Upper lobe of right lung (tissue), 1 donor: Measurements from ENCODE around the gene TPRX1. TPM values are rescaled to one million over a fixed set of nuclear protein-coding genes. Genes with fewer than 3 reads are reported as not detected.
"Not testable (repeated sequence)": the region's sequence is repeated elsewhere in the genome, so short reads cannot be mapped to it uniquely, and the experiment has no call there.

Experiments used
- ATAC-seq: fragments of 200-7000 bp; cut with Tn5 transposase; one replicate; pipeline ENCODE4 v1.9.1; 2020; ENCODE audit warnings: mild to moderate bottlenecking, moderate library complexity
- DNase-seq: peaks from one replicate; pipeline ENCODE4 v3.0.0-alpha.2; 2020
- H3K27ac ChIP-seq: fragments of 200-600 bp; one replicate; pipeline ENCODE4 v1.8.0; 2022
- H3K27me3 ChIP-seq: fragments of 200-600 bp; one replicate; pipeline ENCODE4 v1.8.0; 2022; ENCODE audit warnings: mild to moderate bottlenecking
- H3K36me3 ChIP-seq: fragments of 200-600 bp; one replicate; pipeline ENCODE4 v1.8.0; 2022
- H3K4me1 ChIP-seq: fragments of 200-600 bp; one replicate; pipeline ENCODE4 v1.8.0; 2022
- H3K4me3 ChIP-seq: fragments of 200-600 bp; one replicate; pipeline ENCODE4 v1.8.0; 2022; ENCODE audit warnings: mild to moderate bottlenecking
- H3K9me3 ChIP-seq: fragments of 200-600 bp; one replicate; pipeline ENCODE4 v1.8.0; 2022
- intact Hi-C: fragments of 100-400 bp; cut with DNase I; formaldehyde crosslinking; loops from one replicate; pipeline ENCODE4 v1.11.0; 2022
- long read RNA-seq: library from polyadenylated mRNA; unstranded; transcript quantifications from one replicate; pipeline ENCODE4 v2.0.0, GENCODE V29; 2021
- total RNA-seq: library from RNA; stranded (reverse); fragmentation: NEBNext Ultra II Directional; extraction: Animal tissue kit (Norgen Biotek cat#: 25700); gene quantifications from one replicate; pipeline ENCODE4 v1.2.1, GENCODE V29; 2021
- TF ChIP-seq, protein P1 (sequence below): fragments of 200-600 bp; IDR thresholded peaks from one replicate; pipeline ENCODE4 v1.8.0; 2022; ENCODE audit warnings: antibody characterized with exemption
- donor health status: DM: no; HTN: yes; CAD: no; lungs with severe emphysema.

TPRX1 gene, protein sequence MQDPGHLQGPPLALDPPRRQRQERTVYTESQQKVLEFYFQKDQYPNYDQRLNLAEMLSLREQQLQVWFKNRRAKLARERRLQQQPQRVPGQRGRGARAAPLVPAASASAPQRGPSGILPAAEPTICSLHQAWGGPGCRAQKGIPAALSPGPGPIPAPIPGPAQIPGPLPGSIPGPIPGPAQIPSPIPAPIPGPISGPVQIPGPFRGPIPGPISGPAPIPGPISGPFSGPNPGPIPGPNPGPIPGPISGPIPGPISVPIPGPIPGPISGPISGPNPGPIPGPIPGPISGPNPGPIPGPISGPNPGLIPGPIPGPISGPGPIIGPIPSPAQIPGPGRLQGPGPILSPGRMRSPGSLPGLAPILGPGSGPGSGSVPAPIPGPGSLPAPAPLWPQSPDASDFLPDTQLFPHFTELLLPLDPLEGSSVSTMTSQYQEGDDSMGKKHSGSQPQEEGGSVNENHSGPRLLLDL
- total RNA-seq, result not detected
- long read RNA-seq, result 0 reads

DNA sequence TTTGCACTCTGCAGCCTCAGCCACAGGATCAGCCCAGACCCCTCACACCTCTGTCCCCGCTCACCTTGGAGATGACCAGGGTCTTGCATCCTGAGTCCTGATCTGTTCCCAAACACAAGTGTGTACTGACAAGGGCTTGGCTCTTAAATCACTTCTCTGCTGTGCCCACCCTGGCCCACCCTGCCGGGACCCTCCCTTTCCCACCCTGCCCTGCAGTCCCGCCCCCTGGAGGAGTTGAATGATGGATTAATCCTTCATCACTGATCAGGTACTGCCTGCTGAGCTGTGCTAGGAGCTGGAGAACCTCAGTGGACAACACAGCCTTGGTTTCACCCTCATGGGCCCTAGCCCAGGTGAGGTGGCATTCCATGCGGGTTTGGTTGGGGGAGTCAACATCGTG lies at the start of gene TPRX1:
Gene TPRX1, minus strand, starts transcription at position 101 of the 400 bp plus-strand sequence. Its CDS starts 12 bp downstream, at position 89.
- H3K4me3 ChIP-seq, H3K36me3 ChIP-seq, H3K27ac ChIP-seq, H3K27me3 ChIP-seq, DNase-seq, H3K4me1 ChIP-seq, H3K9me3 ChIP-seq, intact Hi-C loops: not testable (repeated sequence)
- peak; percentile 41 for ATAC-seq

GRCh38 chr19:47853003-47853402 lies 48.7 kb upstream of the TPRX1 start:
- H3K9me3 ChIP-seq, result no peaks in the 10 kb centered on the region
- H3K4me3 ChIP-seq, result no peak overlapping the region
- no peak for DNase-seq
- intact Hi-C loops, result no loop called here
- TF ChIP-seq, protein P1, sequence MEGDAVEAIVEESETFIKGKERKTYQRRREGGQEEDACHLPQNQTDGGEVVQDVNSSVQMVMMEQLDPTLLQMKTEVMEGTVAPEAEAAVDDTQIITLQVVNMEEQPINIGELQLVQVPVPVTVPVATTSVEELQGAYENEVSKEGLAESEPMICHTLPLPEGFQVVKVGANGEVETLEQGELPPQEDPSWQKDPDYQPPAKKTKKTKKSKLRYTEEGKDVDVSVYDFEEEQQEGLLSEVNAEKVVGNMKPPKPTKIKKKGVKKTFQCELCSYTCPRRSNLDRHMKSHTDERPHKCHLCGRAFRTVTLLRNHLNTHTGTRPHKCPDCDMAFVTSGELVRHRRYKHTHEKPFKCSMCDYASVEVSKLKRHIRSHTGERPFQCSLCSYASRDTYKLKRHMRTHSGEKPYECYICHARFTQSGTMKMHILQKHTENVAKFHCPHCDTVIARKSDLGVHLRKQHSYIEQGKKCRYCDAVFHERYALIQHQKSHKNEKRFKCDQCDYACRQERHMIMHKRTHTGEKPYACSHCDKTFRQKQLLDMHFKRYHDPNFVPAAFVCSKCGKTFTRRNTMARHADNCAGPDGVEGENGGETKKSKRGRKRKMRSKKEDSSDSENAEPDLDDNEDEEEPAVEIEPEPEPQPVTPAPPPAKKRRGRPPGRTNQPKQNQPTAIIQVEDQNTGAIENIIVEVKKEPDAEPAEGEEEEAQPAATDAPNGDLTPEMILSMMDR, result no peak
- no peak for ATAC-seq
- no peak overlapping the region for H3K27ac ChIP-seq
- no peaks in the 10 kb centered on the region for H3K4me1 ChIP-seq
- no peaks in the 10 kb centered on the region for H3K36me3 ChIP-seq
- peaks cover 52% of the 10 kb centered on the region for H3K27me3 ChIP-seq

DNA sequence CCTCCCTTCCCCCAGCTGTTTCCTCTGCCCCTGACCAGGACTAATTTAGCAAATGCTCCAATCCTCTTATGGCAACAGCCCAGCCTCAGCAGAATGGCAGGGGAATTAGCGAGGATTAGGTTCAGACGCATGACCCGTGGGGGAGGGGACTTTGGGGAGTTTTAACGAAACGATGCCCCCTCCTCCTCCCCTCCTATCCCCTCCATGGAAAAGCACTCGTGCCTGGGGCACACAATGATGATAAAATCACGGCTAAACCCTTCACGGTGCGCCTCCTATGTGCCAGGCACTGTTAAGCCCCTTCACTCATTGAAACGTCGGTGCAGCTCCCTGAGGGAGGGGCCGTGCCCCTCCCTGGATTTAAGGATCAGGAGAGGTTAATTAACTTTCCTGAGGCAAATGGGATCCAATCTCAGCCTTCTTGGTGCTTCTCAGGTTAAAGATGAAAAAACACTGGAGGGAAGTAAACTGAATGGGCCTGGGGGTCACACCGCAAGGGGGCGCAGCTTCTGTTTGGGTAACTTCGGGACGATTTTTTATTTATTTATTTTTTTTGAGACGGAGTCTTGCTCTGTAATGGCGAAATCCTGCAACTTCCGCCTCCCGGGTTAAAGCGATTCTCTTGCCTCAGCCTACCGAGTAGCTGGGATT lies 44.6 kb upstream of the TPRX1 start:
- Histone ChIP-seq H3K27ac (no peak overlapping the region), H3K4me1 (no peaks in the 10 kb centered on the region), H3K4me3 (no peak overlapping the region), H3K36me3 (no peaks in the 10 kb centered on the region), H3K9me3 (no peaks in the 10 kb centered on the region), H3K27me3 (peaks cover 67% of the 10 kb centered on the region)
- ATAC-seq (no peak), DNase-seq (peak; percentile 69)
- TF ChIP-seq, protein P1, result peak; percentile 49
- intact Hi-C loops, result no loop called here

DNA sequence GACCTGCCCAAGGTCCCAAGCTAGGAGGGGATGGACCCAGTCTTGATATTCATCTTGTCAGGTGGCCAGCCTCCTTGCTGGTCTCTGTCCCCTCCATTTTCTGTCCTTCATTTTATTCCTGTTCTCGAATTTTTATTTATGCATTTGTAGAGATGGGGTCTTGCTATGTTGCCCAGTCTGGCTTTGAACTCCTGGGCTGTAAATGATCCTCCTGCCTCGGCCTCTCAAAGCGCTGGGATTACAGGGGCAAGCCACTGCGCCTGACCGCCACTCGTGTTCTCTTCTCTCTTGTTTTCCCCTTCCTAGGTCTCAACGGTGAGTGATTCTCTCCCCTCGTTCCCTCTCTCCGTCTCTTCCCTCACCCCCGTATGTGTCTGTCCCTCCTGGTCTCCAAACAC lies 44.1 kb upstream of the TPRX1 start:
- H3K4me3 ChIP-seq, result no peak overlapping the region
- no peaks in the 10 kb centered on the region for H3K9me3 ChIP-seq
- peaks cover 65% of the 10 kb centered on the region for H3K27me3 ChIP-seq
- intact Hi-C loops, result no loop called here
- no peaks in the 10 kb centered on the region for H3K4me1 ChIP-seq
- TF ChIP-seq, protein P1, result no peak
- no peak overlapping the region for H3K27ac ChIP-seq
- no peaks in the 10 kb centered on the region for H3K36me3 ChIP-seq
- ATAC-seq (no peak), DNase-seq (no peak)

DNA sequence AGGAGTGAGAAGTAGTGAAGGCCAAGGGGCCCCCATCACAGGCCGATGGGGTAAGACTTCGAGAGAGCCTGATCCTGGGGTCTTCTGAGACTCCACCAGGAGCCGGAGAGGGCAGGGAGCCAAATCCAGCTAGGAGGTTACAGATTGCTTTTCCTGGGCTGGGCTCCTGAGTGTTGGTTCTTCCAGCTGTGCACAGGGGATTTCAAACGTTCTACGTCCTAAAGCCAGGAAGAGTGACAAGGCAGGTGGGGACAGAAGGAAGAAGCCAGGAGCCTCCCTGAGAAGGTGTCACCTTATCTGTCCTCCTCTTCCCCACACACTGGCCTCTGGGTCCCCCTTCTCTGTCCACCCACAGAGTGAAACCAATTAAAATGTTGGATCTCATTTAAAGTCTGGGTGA lies 38.6 kb upstream of the TPRX1 start:
- H3K27me3 ChIP-seq, result peaks cover 24% of the 10 kb centered on the region
- H3K4me1 ChIP-seq, result no peaks in the 10 kb centered on the region
- TF ChIP-seq, protein P1, result no peak
- ATAC-seq (no peak), DNase-seq (no peak)
- no peaks in the 10 kb centered on the region for H3K36me3 ChIP-seq
- intact Hi-C loops, result no loop called here
- no peaks in the 10 kb centered on the region for H3K9me3 ChIP-seq
- H3K4me3 ChIP-seq, result no peak overlapping the region
- H3K27ac ChIP-seq, result no peak overlapping the region

DNA sequence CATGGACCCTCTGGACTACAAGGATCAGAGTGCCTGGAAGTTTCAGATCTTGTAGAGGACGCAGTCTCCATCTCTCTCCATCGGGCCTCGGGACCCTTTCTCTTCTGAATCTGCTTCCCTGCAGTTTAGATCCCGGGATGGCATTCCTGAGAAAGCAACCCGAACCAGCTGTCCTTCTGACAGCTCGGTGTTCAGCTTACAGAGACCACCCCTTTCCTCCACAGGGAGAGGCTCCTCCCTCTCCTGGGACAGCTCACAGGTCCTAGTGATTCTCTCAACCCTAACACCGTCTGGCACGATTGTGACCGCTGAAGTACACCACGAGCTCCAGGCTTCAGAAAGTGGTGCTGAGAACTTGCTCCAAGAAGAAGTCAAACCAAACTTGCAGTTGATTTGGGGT lies 35.6 kb upstream of the TPRX1 start:
- Histone ChIP-seq H3K27me3 (peaks cover 10% of the 10 kb centered on the region), H3K27ac (no peak overlapping the region), H3K4me1 (no peaks in the 10 kb centered on the region), H3K9me3 (no peaks in the 10 kb centered on the region), H3K4me3 (no peak overlapping the region), H3K36me3 (no peaks in the 10 kb centered on the region)
- ATAC-seq, result no peak
- DNase-seq, result no peak
- intact Hi-C loops, result no loop called here
- TF ChIP-seq, protein P1, result no peak
